PC-3 (cell line): ENCODE data around the gene RPS6KA2. TPM values are rescaled to one million over a fixed set of nuclear protein-coding genes. Genes with fewer than 3 reads are reported as not detected.

Experiments
- ATAC-seq: fragments of 200-7000 bp; cut with Tn5 transposase; 2 replicates; pipeline ENCODE4 v1.9.1; 2020; ENCODE audit warnings: mild to moderate bottlenecking, moderate library complexity
- BruUV-seq: library from RNA; stranded (reverse); fragments of 400-500 nt; replicated peaks from 2 replicates; lab custom pipeline; 2021; lab: Mats Ljungman, UMichigan
- CTCF ChIA-PET: fragments of 300-600 bp; sonication (Branson Sonifier 250); formaldehyde crosslinking; loops from one replicate; lab custom pipeline; 2022; ENCODE audit warnings: antibody characterized with exemption; lab: Charles Lee
- POLR2A ChIA-PET: fragments of 300-600 bp; sonication (Branson Sonifier 250); formaldehyde crosslinking; loops from one replicate; lab custom pipeline; 2022; ENCODE audit warnings: antibody characterized with exemption; ENCODE audit not compliant: unreplicated experiment; lab: Charles Lee
- DNase-seq: peaks from one replicate; pipeline ENCODE4 v3.0.0-alpha.2; 2015
- H2AFZ ChIP-seq: fragments of 300-600 bp; sonication (generic); 2 replicates; pipeline ENCODE4 v1.6.0; 2016; ENCODE audit warnings: antibody characterized with exemption, low read length
- H3F3A ChIP-seq: fragments of 300-600 bp; sonication (generic); one replicate; pipeline ENCODE4 v1.6.0; 2017; ENCODE audit warnings: antibody characterized with exemption, low read length, control low read depth, mild to moderate bottlenecking; ENCODE audit not compliant: unreplicated experiment
- H3K27ac ChIP-seq: fragments of 300-600 bp; sonication (generic); 2 replicates; pipeline ENCODE4 v1.5.1; 2016; ENCODE audit warnings: mild to moderate bottlenecking, low read length
- H3K27me3 ChIP-seq: fragments of 300-600 bp; sonication (generic); 2 replicates; pipeline ENCODE4 v1.6.1; 2016; ENCODE audit warnings: low read length, mixed read lengths
- H3K36me3 ChIP-seq: fragments of 300-600 bp; sonication (generic); 2 replicates; pipeline ENCODE4 v1.6.1; 2016; ENCODE audit warnings: low read depth, mixed run types, low read length, mixed read lengths
- H3K4me1 ChIP-seq: fragments of 300-600 bp; sonication (generic); 2 replicates; pipeline ENCODE4 v1.5.1; 2016; ENCODE audit warnings: low read length; ENCODE audit not compliant: insufficient read depth
- H3K4me2 ChIP-seq: fragments of 300-600 bp; sonication (generic); 2 replicates; pipeline ENCODE4 v1.6.0; 2016; ENCODE audit warnings: low read length
- H3K4me3 ChIP-seq: fragments of 300-600 bp; sonication (generic); 2 replicates; pipeline ENCODE4 v1.5.1; 2016; ENCODE audit warnings: mild to moderate bottlenecking, low read length, mixed read lengths
- H3K79me2 ChIP-seq: fragments of 300-600 bp; sonication (generic); 2 replicates; pipeline ENCODE4 v1.6.1; 2017; ENCODE audit warnings: low read length, mixed read lengths
- H3K9ac ChIP-seq: fragments of 300-600 bp; sonication (generic); 2 replicates; pipeline ENCODE4 v1.6.0; 2016; ENCODE audit warnings: mild to moderate bottlenecking, low read length
- H3K9me2 ChIP-seq: fragments of 300-600 bp; sonication (generic); replicated peaks from 2 replicates; pipeline ENCODE4 v1.6.1; 2016; ENCODE audit warnings: mixed run types, low read length, mixed read lengths
- H3K9me3 ChIP-seq: fragments of 300-600 bp; sonication (generic); 2 replicates; pipeline ENCODE4 v1.6.1; 2016; ENCODE audit warnings: low read length, mixed read lengths
- H4K20me1 ChIP-seq: fragments of 300-600 bp; sonication (generic); 2 replicates; pipeline ENCODE4 v1.6.1; 2016; ENCODE audit warnings: low read length, mixed read lengths
- EZH2 ChIP-seq: fragments of 300-600 bp; sonication (generic); IDR thresholded peaks from one replicate; pipeline ENCODE4 v1.6.1; 2017; ENCODE audit warnings: antibody characterized with exemption, mild to moderate bottlenecking, low read length; ENCODE audit not compliant: unreplicated experiment
- EZH2phosphoT487 ChIP-seq: fragments of 300-600 bp; sonication (generic); IDR thresholded peaks from 2 replicates; pipeline ENCODE4 v1.6.1; 2018; ENCODE audit warnings: mild to moderate bottlenecking, antibody characterized with exemption, low read length, borderline replicate concordance
- intact Hi-C: fragments of 100-400 bp; cut with micrococcal nuclease; formaldehyde crosslinking; loops from 2 replicates; pipeline ENCODE4 v1.9.0; 2023
- total RNA-seq: library from RNA; depleted of rRNA; stranded (reverse); fragments of >200 nt; gene quantifications from 2 replicates; pipeline ENCODE4 v1.2.3, GENCODE V29; 2014
- TF ChIP-seq, protein P1 (sequence below): fragments of 300-600 bp; sonication (generic); conservative IDR thresholded peaks from 2 replicates; pipeline ENCODE4 v1.5.1; 2017; ENCODE audit warnings: antibody characterized with exemption, low read depth, mild to moderate bottlenecking, low read length

RPS6KA2 gene
- total RNA-seq, 1 experiment from 2014 or later: 5.1 TPM

DNA sequence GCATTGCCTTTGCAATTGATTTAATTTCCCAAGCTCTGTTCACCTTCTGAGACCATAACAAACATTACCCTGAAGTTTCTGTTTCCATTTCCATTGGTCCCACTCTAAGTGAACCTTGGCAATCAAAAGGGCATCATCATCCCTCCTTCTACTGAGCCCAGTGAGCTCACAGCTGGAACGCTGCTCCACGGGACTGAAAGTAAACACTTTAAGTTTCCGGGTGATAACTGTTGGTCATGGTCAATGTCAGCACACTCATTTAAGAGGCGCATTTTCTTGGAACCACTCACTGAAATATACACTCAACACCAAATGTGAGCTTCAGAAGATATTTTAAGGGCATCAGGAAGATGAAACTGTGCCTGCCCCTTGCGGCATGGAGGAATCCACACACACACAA, 37.1 kb upstream of the RPS6KA2 start:
- TF ChIP-seq, protein P1, sequence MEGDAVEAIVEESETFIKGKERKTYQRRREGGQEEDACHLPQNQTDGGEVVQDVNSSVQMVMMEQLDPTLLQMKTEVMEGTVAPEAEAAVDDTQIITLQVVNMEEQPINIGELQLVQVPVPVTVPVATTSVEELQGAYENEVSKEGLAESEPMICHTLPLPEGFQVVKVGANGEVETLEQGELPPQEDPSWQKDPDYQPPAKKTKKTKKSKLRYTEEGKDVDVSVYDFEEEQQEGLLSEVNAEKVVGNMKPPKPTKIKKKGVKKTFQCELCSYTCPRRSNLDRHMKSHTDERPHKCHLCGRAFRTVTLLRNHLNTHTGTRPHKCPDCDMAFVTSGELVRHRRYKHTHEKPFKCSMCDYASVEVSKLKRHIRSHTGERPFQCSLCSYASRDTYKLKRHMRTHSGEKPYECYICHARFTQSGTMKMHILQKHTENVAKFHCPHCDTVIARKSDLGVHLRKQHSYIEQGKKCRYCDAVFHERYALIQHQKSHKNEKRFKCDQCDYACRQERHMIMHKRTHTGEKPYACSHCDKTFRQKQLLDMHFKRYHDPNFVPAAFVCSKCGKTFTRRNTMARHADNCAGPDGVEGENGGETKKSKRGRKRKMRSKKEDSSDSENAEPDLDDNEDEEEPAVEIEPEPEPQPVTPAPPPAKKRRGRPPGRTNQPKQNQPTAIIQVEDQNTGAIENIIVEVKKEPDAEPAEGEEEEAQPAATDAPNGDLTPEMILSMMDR: no peak
- TF ChIP-seq EZH2 (no peak), EZH2phosphoT487 (no peak)
- H3K27me3 ChIP-seq: peaks cover 9% of the 10 kb centered on the region; the same call in 1 of the 2 replicates
- no peak overlapping the region for H3K4me2 ChIP-seq
- H3K27ac ChIP-seq: no peak overlapping the region
- no peak for ATAC-seq
- BruUV-seq: no TSS peak
- ChIA-PET CTCF (no interaction called here), POLR2A (no interaction called here)
- DNase-seq: no peak
- H3K4me1 ChIP-seq: no peaks in the 10 kb centered on the region
- no peaks in the 10 kb centered on the region for H4K20me1 ChIP-seq
- H3K79me2 ChIP-seq: no peaks in the 10 kb centered on the region
- intact Hi-C loops: no loop called here
- H3F3A ChIP-seq: no peaks in the 10 kb centered on the region
- H3K9me2 ChIP-seq: no peaks in the 10 kb centered on the region
- H3K4me3 ChIP-seq: no peak overlapping the region
- H3K9ac ChIP-seq: no peak overlapping the region
- no peaks in the 10 kb centered on the region for H3K36me3 ChIP-seq
- H2AFZ ChIP-seq: no peak overlapping the region
- no peaks in the 10 kb centered on the region for H3K9me3 ChIP-seq

- no peaks in the 10 kb centered on the region for H3F3A ChIP-seq
- H2AFZ ChIP-seq: no peak overlapping the region
- H3K4me2 ChIP-seq: no peak overlapping the region
- intact Hi-C loops: no loop called here
- no peaks in the 10 kb centered on the region for H3K9me2 ChIP-seq
- H4K20me1 ChIP-seq: no peaks in the 10 kb centered on the region
- TF ChIP-seq EZH2phosphoT487 (no peak), EZH2 (no peak)
- TF ChIP-seq, protein P1: no peak
- no peak overlapping the region for H3K9ac ChIP-seq
- CTCF ChIA-PET: no interaction called here
- H3K4me1 ChIP-seq: no peaks in the 10 kb centered on the region
- H3K27me3 ChIP-seq: peaks cover 9% of the 10 kb centered on the region; the same call in 1 of the 2 replicates
- no peak for DNase-seq
- no TSS peak for BruUV-seq
- no peaks in the 10 kb centered on the region for H3K9me3 ChIP-seq
- POLR2A ChIA-PET: no interaction called here
- no peak overlapping the region for H3K27ac ChIP-seq
- H3K4me3 ChIP-seq: no peak overlapping the region
- H3K79me2 ChIP-seq: no peaks in the 10 kb centered on the region
- ATAC-seq: no peak
- no peaks in the 10 kb centered on the region for H3K36me3 ChIP-seq
Observed at GRCh38 chr6:166663568-166663967, 36.5 kb upstream of the RPS6KA2 start.

DNA sequence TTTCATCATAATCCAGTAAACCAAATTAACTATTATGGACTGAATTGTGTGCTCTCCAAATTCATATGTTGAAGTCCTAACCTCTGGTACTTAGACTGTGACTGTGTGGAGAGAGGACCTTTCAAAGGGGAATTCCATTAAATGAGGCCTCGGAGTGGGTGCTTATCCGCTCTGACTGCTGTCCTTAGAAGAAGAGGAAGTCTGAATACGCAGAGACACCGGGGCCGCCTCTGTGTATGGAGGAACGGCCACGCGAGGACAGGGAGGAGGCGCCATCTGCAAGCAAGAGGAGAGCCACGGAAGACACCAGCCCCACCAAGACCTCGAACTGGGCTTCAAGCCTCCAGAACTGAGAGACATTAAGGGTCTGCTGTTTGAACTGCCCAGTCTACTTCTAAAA, 35.6 kb upstream of the RPS6KA2 start:
- TF ChIP-seq, protein P1: no peak
- no peak for TF ChIP-seq EZH2phosphoT487
- no peak for TF ChIP-seq EZH2

More for the DNA sequence above, 35.6 kb upstream of the RPS6KA2 start:
- POLR2A ChIA-PET: no interaction called here
- H3K36me3 ChIP-seq: no peaks in the 10 kb centered on the region
- no peak for ATAC-seq
- H3F3A ChIP-seq: no peaks in the 10 kb centered on the region
- H3K4me2 ChIP-seq: no peak overlapping the region
- DNase-seq: no peak
- BruUV-seq: no TSS peak
- no peak overlapping the region for H3K9ac ChIP-seq
- no peaks in the 10 kb centered on the region for H3K9me2 ChIP-seq
- no peaks in the 10 kb centered on the region for H3K9me3 ChIP-seq
- H3K27ac ChIP-seq: no peak overlapping the region
- no peaks in the 10 kb centered on the region for H3K79me2 ChIP-seq
- CTCF ChIA-PET: no interaction called here
- intact Hi-C loops: no loop called here
- no peaks in the 10 kb centered on the region for H4K20me1 ChIP-seq
- H3K4me1 ChIP-seq: no peaks in the 10 kb centered on the region
- H3K27me3 ChIP-seq: peaks cover 9% of the 10 kb centered on the region; the same call in 1 of the 2 replicates
- no peak overlapping the region for H3K4me3 ChIP-seq
- H2AFZ ChIP-seq: no peak overlapping the region
